Breast epithelium (tissue), 3 donors: ENCODE data around the gene TNIP2.

Source experiments
- CTCF ChIP-seq, 3 donors: fragments of 450-650 bp; IDR thresholded peaks; one replicate each; pipeline ENCODE4 v1.5.1; 2016 to 2017; ENCODE audit warnings: antibody characterized with exemption in 3 of 3, mild to moderate bottlenecking in 3 of 3, moderate library complexity in 3 of 3
- POLR2A ChIP-seq: fragments of 450-650 bp; IDR thresholded peaks from one replicate; pipeline ENCODE4 v1.6.1; 2016; ENCODE audit warnings: antibody characterized with exemption, mild to moderate bottlenecking, moderate library complexity

- TF ChIP-seq POLR2A (no peak), CTCF (IDR thresholded peaks at IDR 0.05) (no peak)
Observed at GRCh38 chr4:2733001-2733843, 22.9 kb downstream of the TNIP2 start.
